Measurements from ENCODE around the gene LEP.
"Not testable (repeated sequence)": the region's sequence is repeated elsewhere in the genome, so short reads cannot be mapped to it uniquely, and the experiment has no call there.

The LEP gene

DNA sequence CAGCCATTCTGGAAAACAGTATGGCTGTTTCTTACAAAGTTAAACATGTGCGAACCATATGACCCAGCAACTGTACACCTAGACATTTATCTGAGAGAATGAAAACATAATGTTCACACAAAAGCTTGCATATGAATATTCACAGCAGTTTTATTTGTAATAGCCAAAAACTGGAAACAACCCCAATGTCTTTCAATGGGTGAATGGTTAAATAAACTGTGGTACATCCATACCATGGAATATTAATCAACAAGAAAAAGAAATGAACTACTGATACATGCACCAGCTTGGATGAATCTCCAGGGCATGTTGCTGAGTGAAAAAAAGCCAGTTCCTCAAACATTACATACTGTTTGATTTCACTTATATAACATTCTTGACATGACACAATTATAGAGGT, 37.3 kb downstream of the LEP start:
- ATAC-seq (replicated peaks) (no peak), DNase-seq (no peak)
- H3K27ac Mint-ChIP-seq = no peak overlapping the region
- no peaks in the 10 kb centered on the region for H3K4me1 Mint-ChIP-seq (ENCODE audit: low read depth in 2 of 2)
- H3K27me3 Mint-ChIP-seq = no peaks in the 10 kb centered on the region
- no peaks in the 10 kb centered on the region for H3K36me3 Mint-ChIP-seq (ENCODE audit: insufficient read depth)
- peaks cover 9 to 15% of the 10 kb centered on the region in 2 donors for H3K9me3 Mint-ChIP-seq
- no peak overlapping the region for H3K4me3 Mint-ChIP-seq

DNA sequence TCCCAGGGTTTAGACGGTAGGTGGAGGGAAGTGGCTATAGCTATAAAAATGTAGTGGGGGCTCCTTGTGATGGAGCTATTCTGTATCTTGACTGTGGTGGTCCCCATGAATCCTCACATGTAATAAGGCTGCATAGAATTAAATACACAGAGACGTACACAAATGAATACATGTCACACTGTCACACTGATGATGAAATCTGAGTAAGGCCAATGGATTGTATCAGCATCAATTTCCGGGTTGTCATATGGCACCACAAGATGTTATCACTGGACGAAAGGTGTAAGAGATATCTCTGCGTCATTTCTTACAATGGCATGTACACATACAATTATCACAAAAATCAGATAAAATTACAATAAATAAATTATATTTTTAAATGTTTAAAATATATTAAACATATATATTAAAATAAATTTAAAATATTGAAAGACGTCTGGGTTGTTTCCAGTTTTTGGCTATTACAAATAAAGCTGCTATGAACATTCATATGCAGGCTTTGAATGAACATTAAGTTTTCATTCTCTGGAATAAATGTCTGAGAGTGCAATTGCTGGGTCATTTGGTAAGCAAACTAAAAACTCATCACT, 38.1 kb downstream of the LEP start:
- H3K9me3 Mint-ChIP-seq = peaks cover 9 to 15% of the 10 kb centered on the region in 2 donors
- no peaks in the 10 kb centered on the region for H3K27me3 Mint-ChIP-seq
- H3K4me1 Mint-ChIP-seq (ENCODE audit: low read depth in 2 of 2) = no peaks in the 10 kb centered on the region
- ATAC-seq (replicated peaks) = no peak
- H3K4me3 Mint-ChIP-seq = no peak overlapping the region
- no peak overlapping the region for H3K27ac Mint-ChIP-seq
- H3K36me3 Mint-ChIP-seq (ENCODE audit: insufficient read depth) = no peaks in the 10 kb centered on the region
- DNase-seq = no peak

DNA sequence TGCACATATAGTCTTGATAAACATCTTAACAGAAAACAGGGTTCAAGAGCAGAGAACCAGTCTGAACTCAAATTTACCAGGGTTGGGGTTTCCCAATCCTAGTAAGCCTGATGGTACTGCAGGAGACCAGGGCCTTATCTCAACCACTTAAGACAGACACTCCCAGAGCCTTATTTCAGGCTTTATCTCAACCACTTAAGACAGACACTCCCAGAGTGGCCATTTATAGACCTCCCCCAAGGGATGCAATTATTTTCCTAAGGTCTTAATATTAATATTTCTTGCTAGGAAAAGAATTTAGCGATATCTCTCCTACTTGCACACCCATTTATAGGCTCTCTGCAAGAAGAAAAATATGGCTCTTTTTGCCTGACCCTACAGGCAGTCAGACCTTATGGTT, 39.4 kb downstream of the LEP start:
- H3K4me1 Mint-ChIP-seq (ENCODE audit: low read depth in 2 of 2) = not testable (repeated sequence)

DNA sequence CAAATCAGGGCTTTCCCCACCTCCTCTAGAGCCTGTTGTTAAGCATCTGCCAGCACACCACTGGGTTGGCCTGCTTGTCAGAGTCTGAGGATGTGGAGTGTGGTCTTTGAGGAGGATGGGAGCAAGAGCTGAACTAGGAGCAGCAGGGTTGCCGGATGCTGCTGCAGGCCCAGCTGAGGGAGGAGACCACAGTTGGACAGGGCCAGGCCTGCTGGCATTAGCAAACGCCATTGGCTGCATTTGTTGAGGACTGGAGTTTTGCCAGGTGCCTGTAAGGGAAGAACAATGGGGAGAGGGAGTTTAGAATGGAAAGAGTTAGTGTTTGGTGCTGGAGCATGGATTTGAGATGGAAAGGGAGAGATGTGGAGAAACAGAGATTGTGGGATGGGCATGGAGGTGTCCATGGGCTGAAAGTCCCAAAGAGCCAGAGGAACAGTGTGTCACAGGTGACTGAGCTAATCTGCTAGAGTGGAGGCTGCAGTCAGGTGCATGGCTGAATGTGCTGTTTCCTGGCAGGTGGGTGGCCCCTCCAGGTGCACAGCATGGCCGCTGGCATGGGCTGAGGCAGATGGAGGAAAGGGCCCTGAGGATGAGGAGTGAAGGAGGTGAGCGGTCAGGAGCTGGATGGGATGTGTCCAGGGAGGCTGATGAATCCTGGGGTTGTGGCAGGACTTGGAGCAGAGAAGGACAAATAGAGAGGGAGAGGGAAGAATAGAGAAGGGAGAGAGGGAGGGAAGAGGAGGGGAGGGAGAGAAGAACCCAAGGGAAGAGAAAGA, 40.7 kb downstream of the LEP start:
- Mint-ChIP-seq H3K36me3 (ENCODE audit: insufficient read depth) (no peaks in the 10 kb centered on the region), H3K27ac (peak overlapping the region in 1 of 2 donors; percentile 6), H3K4me1 (ENCODE audit: low read depth in 2 of 2) (no peaks in the 10 kb centered on the region), H3K9me3 (peaks cover 9 to 15% of the 10 kb centered on the region in 2 donors), H3K27me3 (no peaks in the 10 kb centered on the region), H3K4me3 (no peak overlapping the region)
- DNase-seq (no peak), ATAC-seq (replicated peaks) (no peak)

More for the DNA sequence above, 39.4 kb downstream of the LEP start:
- H3K27me3 Mint-ChIP-seq; H3K36me3 Mint-ChIP-seq (ENCODE audit: insufficient read depth); H3K27ac Mint-ChIP-seq; ATAC-seq (replicated peaks); DNase-seq; H3K4me3 Mint-ChIP-seq: not testable (repeated sequence)
- peaks cover 9 to 15% of the 10 kb centered on the region in 2 donors for H3K9me3 Mint-ChIP-seq

DNA sequence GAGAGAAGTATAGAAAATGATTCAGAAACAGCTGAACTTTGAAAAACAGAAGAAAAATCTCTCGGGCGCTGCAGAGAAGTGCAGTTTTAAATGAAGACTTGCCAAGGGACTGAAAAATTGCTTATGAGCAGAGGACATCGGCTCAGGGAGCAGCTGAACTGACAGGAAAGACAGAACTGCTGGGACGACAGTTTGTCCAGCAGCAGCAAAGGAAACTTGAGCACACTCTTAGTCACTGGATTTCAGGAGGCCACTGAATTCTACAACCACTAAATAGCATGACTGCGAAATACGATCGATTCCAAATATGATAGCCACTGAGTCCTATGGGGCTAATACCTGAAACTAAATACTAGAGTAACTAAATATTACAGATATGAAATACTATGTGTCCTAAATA, 43.0 kb downstream of the LEP start:
- Mint-ChIP-seq H3K36me3 (ENCODE audit: insufficient read depth) (no peaks in the 10 kb centered on the region), H3K4me3 (no peak overlapping the region), H3K4me1 (ENCODE audit: low read depth in 2 of 2) (no peaks in the 10 kb centered on the region), H3K27ac (no peak overlapping the region), H3K27me3 (no peaks in the 10 kb centered on the region), H3K9me3 (peaks cover 9 to 15% of the 10 kb centered on the region in 2 donors)
- ATAC-seq (replicated peaks) (no peak), DNase-seq (no peak)

DNA sequence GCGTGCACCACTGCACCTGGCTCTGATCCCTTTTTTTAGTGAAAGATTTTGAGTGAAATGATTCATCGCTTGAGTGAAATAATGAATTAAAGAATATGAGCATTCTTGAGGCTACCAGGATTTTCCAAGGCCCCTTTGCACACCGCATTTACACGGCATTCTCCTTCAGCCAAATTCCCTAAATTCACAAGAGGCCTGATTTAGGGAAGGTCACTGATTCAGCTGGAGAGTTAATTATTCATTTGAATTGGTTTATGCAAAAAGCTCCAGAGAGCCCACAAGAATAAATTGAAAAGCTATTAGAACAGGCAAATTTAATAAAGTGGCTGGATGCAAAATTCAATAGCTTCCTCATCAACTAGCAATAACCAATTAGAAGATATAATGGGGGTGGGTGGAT, 46.5 kb downstream of the LEP start:
- no peaks in the 10 kb centered on the region for H3K4me1 Mint-ChIP-seq (ENCODE audit: low read depth in 2 of 2)

DNA sequence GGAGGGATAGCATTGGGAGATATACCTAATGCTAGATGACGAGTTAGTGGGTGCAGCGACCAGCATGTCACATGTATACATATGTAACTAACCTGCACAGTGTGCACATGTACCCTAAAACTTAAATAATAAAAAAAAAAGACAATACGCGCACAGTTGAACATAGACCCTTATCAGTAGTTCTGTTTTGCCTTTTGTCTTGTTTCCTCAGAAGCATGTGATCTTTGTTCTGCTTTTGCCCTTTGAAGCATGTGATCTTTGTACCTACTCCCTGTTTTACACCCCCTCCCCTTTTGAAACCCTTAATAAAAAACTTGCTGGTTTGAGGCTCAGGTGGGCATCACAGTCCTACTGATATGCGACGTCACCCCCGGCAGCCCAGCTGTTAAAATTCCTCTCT, 56.9 kb downstream of the LEP start:
- H3K9me3 Mint-ChIP-seq; H3K36me3 Mint-ChIP-seq (ENCODE audit: insufficient read depth); H3K4me3 Mint-ChIP-seq; H3K27me3 Mint-ChIP-seq; H3K27ac Mint-ChIP-seq; DNase-seq; H3K4me1 Mint-ChIP-seq (ENCODE audit: low read depth in 2 of 2); ATAC-seq (replicated peaks): not testable (repeated sequence)

More for the DNA sequence above, 46.5 kb downstream of the LEP start:
- Mint-ChIP-seq H3K4me3 (no peak overlapping the region), H3K27me3 (no peaks in the 10 kb centered on the region), H3K27ac (peak overlapping the region in 1 of 2 donors; percentile 65), H3K36me3 (ENCODE audit: insufficient read depth) (no peaks in the 10 kb centered on the region), H3K9me3 (no peaks in the 10 kb centered on the region)
- ATAC-seq (replicated peaks) (no peak), DNase-seq (no peak)

DNA sequence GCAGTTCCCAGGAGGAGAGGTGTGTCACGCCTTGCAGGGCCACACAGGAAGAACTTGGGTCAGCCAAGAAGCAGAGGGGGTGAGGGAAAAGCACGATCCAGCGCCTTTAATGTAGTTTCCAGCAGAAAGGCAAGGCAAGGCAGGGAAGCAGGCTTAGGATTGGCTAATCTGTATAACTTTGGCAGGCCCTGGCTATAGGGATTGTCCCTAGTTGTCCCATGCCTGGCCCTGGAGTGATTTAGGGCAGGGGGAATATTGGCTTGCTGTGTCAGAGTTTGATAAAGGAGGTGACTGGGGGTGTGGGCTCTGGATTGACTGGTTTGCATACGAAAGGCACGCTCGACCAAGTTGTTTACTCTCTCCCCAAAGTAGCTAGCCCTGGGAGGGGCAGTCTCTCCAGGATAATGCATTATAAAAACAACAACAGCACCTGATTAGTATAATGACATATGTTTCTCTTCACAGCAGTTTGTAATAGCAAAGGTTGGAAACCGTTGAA, 58.1 kb downstream of the LEP start:
- no peaks in the 10 kb centered on the region for H3K9me3 Mint-ChIP-seq
- no peak for DNase-seq
- peaks cover 5% of the 10 kb centered on the region for H3K36me3 Mint-ChIP-seq (ENCODE audit: insufficient read depth)
- H3K4me3 Mint-ChIP-seq = no peak overlapping the region
- H3K4me1 Mint-ChIP-seq (ENCODE audit: low read depth in 2 of 2) = no peaks in the 10 kb centered on the region
- no peak for ATAC-seq (replicated peaks)
- H3K27ac Mint-ChIP-seq = no peak overlapping the region
- H3K27me3 Mint-ChIP-seq = no peaks in the 10 kb centered on the region

DNA sequence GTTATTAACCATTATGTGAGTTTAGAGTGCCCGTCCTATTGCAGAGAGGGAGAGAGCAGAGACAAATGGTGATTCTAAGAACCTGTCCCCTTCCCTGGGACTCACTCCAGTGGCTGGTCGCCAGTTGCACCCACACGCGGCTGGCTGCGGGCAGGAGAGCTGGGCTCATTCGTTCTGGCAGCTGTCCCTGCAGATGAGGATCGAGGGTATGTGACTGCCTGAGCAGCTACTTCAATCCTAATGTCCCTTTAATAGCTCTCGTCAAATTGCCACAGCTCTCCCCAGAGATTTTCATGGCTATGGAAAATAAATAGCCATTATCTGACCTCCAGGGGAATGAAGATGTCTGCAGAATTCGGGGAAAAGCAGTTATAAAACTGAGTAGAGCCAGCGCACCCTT, 61.1 kb downstream of the LEP start:
- H3K27ac Mint-ChIP-seq = peak overlapping the region in 1 of 2 donors; percentile 86
- ATAC-seq (replicated peaks) = no peak
- H3K4me3 Mint-ChIP-seq = no peak overlapping the region
- H3K9me3 Mint-ChIP-seq = no peaks in the 10 kb centered on the region
- H3K36me3 Mint-ChIP-seq (ENCODE audit: insufficient read depth) = peaks cover 16% of the 10 kb centered on the region
- no peaks in the 10 kb centered on the region for H3K27me3 Mint-ChIP-seq
- peaks cover 0 to 3% of the 10 kb centered on the region in 2 donors for H3K4me1 Mint-ChIP-seq (ENCODE audit: low read depth in 2 of 2)
- DNase-seq = no peak

DNA sequence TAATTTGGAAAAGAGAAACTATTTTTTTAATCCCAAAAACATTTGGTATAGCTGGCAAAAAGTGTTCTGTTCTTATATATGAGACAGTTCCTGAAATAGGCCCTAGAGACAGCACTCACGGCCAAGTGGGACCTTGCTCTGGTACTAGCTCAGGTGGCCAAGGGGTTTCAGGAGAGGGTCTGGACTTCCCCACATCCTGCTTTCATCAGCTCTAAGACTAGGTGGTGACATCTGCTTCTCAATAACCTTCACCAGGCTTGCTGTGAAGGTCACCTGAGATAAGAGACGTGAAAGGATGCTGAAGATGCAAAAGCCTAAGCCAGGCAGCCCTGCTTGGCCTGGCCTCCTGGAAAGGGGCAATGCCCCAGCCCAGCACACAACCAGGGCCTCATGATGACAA, 62.1 kb downstream of the LEP start:
- Mint-ChIP-seq H3K9me3 (no peaks in the 10 kb centered on the region), H3K27me3 (no peaks in the 10 kb centered on the region), H3K36me3 (ENCODE audit: insufficient read depth) (peaks cover 20% of the 10 kb centered on the region), H3K4me3 (no peak overlapping the region), H3K4me1 (ENCODE audit: low read depth in 2 of 2) (peaks cover 0 to 3% of the 10 kb centered on the region in 2 donors), H3K27ac (no peak overlapping the region)
- DNase-seq = no peak
- ATAC-seq (replicated peaks) = no peak

DNA sequence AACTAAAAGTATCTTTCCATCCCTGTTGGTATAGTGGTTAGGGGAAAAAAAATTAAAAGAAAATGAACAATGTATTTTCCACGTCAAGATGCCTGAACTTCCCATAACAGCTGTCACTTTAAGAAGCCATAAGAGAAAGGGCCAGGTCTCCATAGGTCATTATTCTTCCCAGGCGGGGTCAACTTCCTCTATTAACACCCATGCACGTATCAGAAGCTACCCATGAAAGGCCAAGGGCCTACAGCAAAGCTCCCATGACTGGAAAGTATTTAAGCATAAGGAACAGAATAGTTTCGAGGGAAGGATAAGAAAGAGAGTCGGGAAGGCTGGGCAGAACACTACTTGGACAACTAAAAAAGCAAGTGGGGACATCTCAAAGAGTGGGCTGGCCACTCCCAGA, 62.6 kb downstream of the LEP start:
- peaks cover 0 to 3% of the 10 kb centered on the region in 2 donors for H3K4me1 Mint-ChIP-seq (ENCODE audit: low read depth in 2 of 2)
- no peak for DNase-seq
- no peak for ATAC-seq (replicated peaks)
- H3K9me3 Mint-ChIP-seq = no peaks in the 10 kb centered on the region
- H3K36me3 Mint-ChIP-seq (ENCODE audit: insufficient read depth) = peaks cover 25% of the 10 kb centered on the region
- no peak overlapping the region for H3K4me3 Mint-ChIP-seq
- no peak overlapping the region for H3K27ac Mint-ChIP-seq
- no peaks in the 10 kb centered on the region for H3K27me3 Mint-ChIP-seq

DNA sequence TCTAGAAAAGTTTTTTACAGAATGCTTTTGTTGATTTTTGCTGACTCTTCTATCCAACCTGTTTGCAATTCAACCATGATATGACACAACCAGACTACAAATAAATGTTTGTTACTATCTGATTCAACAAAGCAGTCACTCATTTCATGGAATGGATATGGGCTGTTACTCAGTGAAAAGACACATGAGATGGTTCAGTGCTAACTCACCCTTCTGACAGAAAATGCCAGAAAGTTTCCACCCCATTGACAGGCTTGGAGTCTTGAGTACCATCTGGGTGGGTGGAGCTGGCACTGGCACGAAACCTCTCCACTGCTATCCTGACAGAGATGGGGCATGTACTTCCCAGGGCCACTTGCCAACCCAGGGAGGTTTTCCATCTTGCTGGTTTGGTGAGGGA, 63.1 kb downstream of the LEP start:
- Mint-ChIP-seq H3K36me3 (ENCODE audit: insufficient read depth) (peaks cover 30% of the 10 kb centered on the region), H3K27ac (no peak overlapping the region), H3K9me3 (no peaks in the 10 kb centered on the region), H3K4me1 (ENCODE audit: low read depth in 2 of 2) (peaks cover 0 to 3% of the 10 kb centered on the region in 2 donors), H3K27me3 (no peaks in the 10 kb centered on the region), H3K4me3 (no peak overlapping the region)
- DNase-seq (no peak), ATAC-seq (replicated peaks) (no peak)

DNA sequence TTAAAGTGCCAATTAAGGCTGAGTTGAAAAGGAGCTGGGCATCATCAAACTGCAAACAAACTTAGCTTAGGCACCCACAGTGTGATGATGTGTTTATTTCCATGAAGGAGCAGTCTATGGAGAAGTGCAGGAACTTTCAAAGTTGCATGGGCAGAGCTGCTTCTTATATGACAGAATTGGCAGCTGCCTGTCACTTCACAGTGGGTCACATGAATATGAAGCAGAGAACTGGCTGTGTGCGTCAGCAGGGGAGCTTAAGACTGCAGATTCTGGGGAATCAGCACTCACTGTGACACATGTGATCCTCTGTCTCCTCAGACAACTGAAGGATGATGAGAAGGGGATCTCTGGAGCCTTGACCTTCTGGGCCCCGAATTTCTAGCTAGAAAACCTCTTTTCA, 66.0 kb downstream of the LEP start:
- H3K27me3 Mint-ChIP-seq = no peaks in the 10 kb centered on the region
- H3K27ac Mint-ChIP-seq = no peak overlapping the region
- H3K4me3 Mint-ChIP-seq = no peak overlapping the region
- H3K4me1 Mint-ChIP-seq (ENCODE audit: low read depth in 2 of 2) = peaks cover 0 to 3% of the 10 kb centered on the region in 2 donors
- DNase-seq (no peak), ATAC-seq (replicated peaks) (no peak)
- peaks cover 56% of the 10 kb centered on the region for H3K36me3 Mint-ChIP-seq (ENCODE audit: insufficient read depth)
- H3K9me3 Mint-ChIP-seq = no peaks in the 10 kb centered on the region

All from effector memory CD8-positive, alpha-beta T cell (primary cell).